Measurements from ENCODE around the gene CBFB. TPM values are rescaled to one million over a fixed set of nuclear protein-coding genes. Genes with fewer than 3 reads are reported as not detected.
"Not testable (repeated sequence)": the region's sequence is repeated elsewhere in the genome, so short reads cannot be mapped to it uniquely, and the experiment has no call there.

Gene CBFB
- total and polyA plus RNA-seq, 11 donors = 11.3 to 53.6 (median 28.1) TPM

- DNase-seq (no peak), ATAC-seq (no peak)
- peaks cover 0 to 40% (median 22%) of the 10 kb centered on the region in 9 donors for H3K36me3 ChIP-seq
- H3K9me3 ChIP-seq = no peaks in the 10 kb centered on the region
- H3K4me1 ChIP-seq = peaks cover 0 to 46% (median 5%) of the 10 kb centered on the region in 12 donors
- TF ChIP-seq POLR2A (IDR thresholded peaks at IDR 0.05) (no peak), CTCF (IDR thresholded peaks at IDR 0.05) (no peak)
- H3K27me3 ChIP-seq = no peaks in the 10 kb centered on the region
- intact Hi-C loops (cut with DNase I) = loop anchor here in 2 of 10 donors (10.0 kb wide), 2 partner anchors 58 to 82 kb away; partner anchors contain the start of gene NOL3 (in 1 of the 2)
- no peak overlapping the region for H3K4me3 ChIP-seq
- no peak overlapping the region for H3K27ac ChIP-seq
- WGBS, 4 donors = 85 to 89% (median 88%) methylated on average over 13 of the region's 13 CpGs
These were observed 87.7 kb downstream of the CBFB start for GRCh38 chr16:67116388-67117311.

GRCh38 chr16:67117716-67118115 is 88.8 kb downstream of the CBFB start:
- Histone ChIP-seq H3K4me1 (peaks cover 0 to 37% (median 0%) of the 10 kb centered on the region in 12 donors), H3K36me3 (peaks cover 0 to 44% (median 32%) of the 10 kb centered on the region in 9 donors), H3K4me3 (no peak overlapping the region), H3K9me3 (no peaks in the 10 kb centered on the region), H3K27ac (no peak overlapping the region), H3K27me3 (no peaks in the 10 kb centered on the region)
- ATAC-seq (no peak), DNase-seq (no peak)
- 94 to 98% (median 96%) methylated on average over 9 of the region's 9 CpGs for WGBS, 4 donors
- intact Hi-C loops (cut with DNase I) = loop anchor here in 2 of 10 donors (10.0 kb wide), 2 partner anchors 57 to 83 kb away; partner anchors contain the start of gene NOL3 (in 1 of the 2)
- no peak for TF ChIP-seq POLR2A (IDR thresholded peaks at IDR 0.05)
- no peak for TF ChIP-seq CTCF (IDR thresholded peaks at IDR 0.05)

GRCh38 chr16:67120025-67120424 is 91.1 kb downstream of the CBFB start:
- ATAC-seq = no peak
- no peak for TF ChIP-seq POLR2A (IDR thresholded peaks at IDR 0.05)
- no peak for TF ChIP-seq CTCF (IDR thresholded peaks at IDR 0.05)
- no peaks in the 10 kb centered on the region for H3K9me3 ChIP-seq
- H3K4me1 ChIP-seq = peaks cover 0 to 26% (median 0%) of the 10 kb centered on the region in 12 donors
- no peak overlapping the region for H3K27ac ChIP-seq
- no peak for DNase-seq
- WGBS, 4 donors = 85 to 90% (median 87%) methylated on average over 5 of the region's 5 CpGs
- H3K36me3 ChIP-seq = peaks cover 0 to 67% (median 50%) of the 10 kb centered on the region in 9 donors
- intact Hi-C loops (cut with DNase I) = no loop called here
- H3K27me3 ChIP-seq = no peaks in the 10 kb centered on the region
- H3K4me3 ChIP-seq = no peak overlapping the region

GRCh38 chr16:67122799-67123198 is 93.8 kb downstream of the CBFB start:
- intact Hi-C loops (cut with DNase I); H3K4me3 ChIP-seq; H3K9me3 ChIP-seq; H3K27ac ChIP-seq; DNase-seq; H3K27me3 ChIP-seq; H3K4me1 ChIP-seq; ATAC-seq: not testable (repeated sequence)
- peaks cover 0 to 84% (median 61%) of the 10 kb centered on the region in 9 donors for H3K36me3 ChIP-seq
- 95 to 100% (median 98%) methylated on average over 5 of the region's 5 CpGs for WGBS, 4 donors
